IMR-90 (cell line): ENCODE results near the gene ZNF280A. TPM values are rescaled to one million over a fixed set of nuclear protein-coding genes. Genes with fewer than 3 reads are reported as not detected.
"Not testable (repeated sequence)": the region's sequence is repeated elsewhere in the genome, so short reads cannot be mapped to it uniquely, and the experiment has no call there.

Experiments used
- ATAC-seq: fragments of 200-7000 bp; cut with Tn5 transposase; 2 replicates; pipeline ENCODE4 v1.9.1; 2020; ENCODE audit warnings: low read depth, mild to moderate bottlenecking, moderate library complexity
- BruUV-seq: library from RNA; stranded (reverse); fragments of 400-500 nt; replicated peaks from 2 replicates; lab custom pipeline; 2021; lab: Mats Ljungman, UMichigan
- CTCF ChIA-PET: fragments of 300-600 bp; formaldehyde crosslinking; extraction: SDS; loops from one replicate; lab custom pipeline; 2021; ENCODE audit warnings: antibody characterized with exemption; lab: Yijun Ruan, JAX
- POLR2A ChIA-PET: fragments of 300-600 bp; sonication (Branson Sonifier 250); formaldehyde crosslinking; loops from one replicate; lab custom pipeline; 2022; ENCODE audit warnings: antibody characterized with exemption; ENCODE audit not compliant: unreplicated experiment; lab: Charles Lee
- DNase-seq: peaks from one replicate; pipeline ENCODE4 v3.0.0; 2013
- H2AFZ ChIP-seq: replicated peaks from 2 replicates; pipeline ENCODE3; 2013; ENCODE audit warnings: low read length, mild to moderate bottlenecking; ENCODE audit not compliant: poor library complexity
- H2AK5ac ChIP-seq: 2 replicates; pipeline ENCODE4 v1.6.1; 2013; ENCODE audit warnings: low read depth, low read length, inconsistent platforms
- H2AK9ac ChIP-seq: replicated peaks from 2 replicates; pipeline ENCODE3; 2013; ENCODE audit warnings: mild to moderate bottlenecking, low read depth, low read length, moderate library complexity; ENCODE audit not compliant: poor library complexity
- H2BK120ac ChIP-seq: 2 replicates; pipeline ENCODE4 v1.6.1; 2013; ENCODE audit warnings: low read depth, low read length, inconsistent platforms
- H2BK15ac ChIP-seq: 3 replicates; pipeline ENCODE4 v1.6.1; 2013; ENCODE audit warnings: low read depth, low read length, inconsistent platforms
- H2BK20ac ChIP-seq: 2 replicates; pipeline ENCODE4 v1.6.1; 2013; ENCODE audit warnings: low read depth, mild to moderate bottlenecking, inconsistent platforms, low read length, moderate library complexity
- H2BK5ac ChIP-seq: 2 replicates; pipeline ENCODE4 v1.6.1; 2013; ENCODE audit warnings: mild to moderate bottlenecking, low read depth, low read length, inconsistent platforms; ENCODE audit not compliant: poor library complexity, severe bottlenecking
- H3K14ac ChIP-seq: replicated peaks from 2 replicates; pipeline ENCODE4 v1.6.1; 2013; ENCODE audit warnings: low read depth, low read length, inconsistent platforms
- H3K18ac ChIP-seq: 2 replicates; pipeline ENCODE4 v1.6.1; 2013; ENCODE audit warnings: low read depth, low read length, control low read depth
- H3K23ac ChIP-seq: 2 replicates; pipeline ENCODE4 v1.6.1; 2013; ENCODE audit warnings: low read depth, low read length, inconsistent platforms
- H3K27ac ChIP-seq: 2 replicates; pipeline ENCODE4 v1.5.1; 2013; ENCODE audit warnings: mild to moderate bottlenecking, control low read depth, low read length; ENCODE audit not compliant: insufficient read depth
- H3K27me3 ChIP-seq: 2 replicates; pipeline ENCODE4 v1.6.1; 2013; ENCODE audit warnings: low read length; ENCODE audit not compliant: control insufficient read depth, insufficient read depth
- H3K36me3 ChIP-seq: 2 replicates; pipeline ENCODE4 v1.6.1; 2013; ENCODE audit warnings: low read length, mixed read lengths; ENCODE audit not compliant: control insufficient read depth, insufficient read depth
- H3K4ac ChIP-seq: 2 replicates; pipeline ENCODE4 v1.6.1; 2013; ENCODE audit warnings: low read depth, low read length, inconsistent platforms
- H3K4me1 ChIP-seq: 2 replicates; pipeline ENCODE4 v1.6.1; 2013; ENCODE audit warnings: low read length, mixed read lengths; ENCODE audit not compliant: control insufficient read depth, insufficient read depth
- H3K4me2 ChIP-seq: 2 replicates; pipeline ENCODE4 v1.6.1; 2013; ENCODE audit warnings: low read depth, mild to moderate bottlenecking, control low read depth, low read length, moderate library complexity
- H3K4me3 ChIP-seq: 2 replicates; pipeline ENCODE4 v1.5.1; 2013; ENCODE audit warnings: low read depth, mild to moderate bottlenecking, control low read depth, low read length, moderate library complexity; ENCODE audit not compliant: insufficient read depth
- H3K56ac ChIP-seq: 2 replicates; pipeline ENCODE4 v1.6.1; 2013; ENCODE audit warnings: low read length, inconsistent platforms; ENCODE audit not compliant: insufficient read depth; ENCODE audit errors: extremely low read depth
- H3K79me1 ChIP-seq, 2 experiments: 2 replicates each; pipeline ENCODE4 v1.6.1; 2013; ENCODE audit warnings: low read length in 2 of 2, inconsistent platforms in 1 of 2, low read depth in 1 of 2
- H3K9ac ChIP-seq: 2 replicates; pipeline ENCODE4 v1.6.1; 2013; ENCODE audit warnings: low read depth, low read length, control low read depth
- H3K9me1 ChIP-seq: 2 replicates; pipeline ENCODE4 v1.6.1; 2013; ENCODE audit warnings: low read length, inconsistent platforms; ENCODE audit not compliant: insufficient read depth
- H3K9me3 ChIP-seq: 2 replicates; pipeline ENCODE4 v1.6.1; 2013; ENCODE audit warnings: low read length; ENCODE audit not compliant: control insufficient read depth, insufficient read depth
- H4K20me1 ChIP-seq: 2 replicates; pipeline ENCODE4 v1.6.1; 2013; ENCODE audit warnings: low read length, inconsistent platforms; ENCODE audit not compliant: insufficient read depth
- H4K5ac ChIP-seq: 2 replicates; pipeline ENCODE4 v1.6.1; 2013; ENCODE audit warnings: mild to moderate bottlenecking, low read depth, low read length, control low read depth
- H4K8ac ChIP-seq, 2 experiments: 2 replicates each; pipeline ENCODE4 v1.6.1; 2013; ENCODE audit warnings: low read depth in 2 of 2, low read length in 2 of 2, control low read depth in 1 of 2, inconsistent platforms in 1 of 2
- H4K91ac ChIP-seq: 2 replicates; pipeline ENCODE4 v1.6.1; 2013; ENCODE audit warnings: low read depth, low read length, inconsistent platforms; ENCODE audit not compliant: insufficient read depth
- WGBS, 2 experiments: methylation state at CpG; one replicate each; pipeline versions ENCODE4 v1.1.5 to v1.1.7; 2013; ENCODE audit warnings: missing lambda C conversion rate in 2 of 2; ENCODE audit not compliant: insufficient read length in 1 of 2; ENCODE audit errors: extremely low coverage in 2 of 2; 5-methylcytosine and 5-hydroxymethylcytosine counted together
- dilution Hi-C: fragments of 300-500 bp; cut with HindIII; formaldehyde crosslinking; loops from one replicate; pipeline ENCODE4 v1.14.3; 2018; ENCODE audit warnings: low sequenced_read_pairs; ENCODE audit not compliant: unreplicated experiment
- in situ Hi-C: fragments of 300-500 bp; cut with MboI; formaldehyde crosslinking; loops from 3 replicates; pipeline ENCODE4 v1.14.3; 2019; ENCODE audit warnings: low sequenced_read_pairs, inconsistent platforms, mixed read lengths
- intact Hi-C: fragments of 100-400 bp; cut with micrococcal nuclease; formaldehyde crosslinking; loops from 2 replicates; pipeline ENCODE4 v1.10.0; 2022
- polyA plus RNA-seq, 3 experiments: library from polyadenylated mRNA; depleted of rRNA; stranded (reverse); fragments of >200 nt; gene quantifications; 2 replicates each; pipeline ENCODE4 v1.2.3, GENCODE V29; 2012; ENCODE audit warnings: low replicate concordance in 1 of 3
- total RNA-seq: library from RNA; depleted of rRNA; stranded (reverse); fragments of >200 nt; gene quantifications from 2 replicates; pipeline ENCODE4 v1.2.3, GENCODE V29; 2012

The ZNF280A gene
- total and polyA plus RNA-seq, 2 of the 4 experiments (the other 2 are of a cell fraction): not detected

DNA sequence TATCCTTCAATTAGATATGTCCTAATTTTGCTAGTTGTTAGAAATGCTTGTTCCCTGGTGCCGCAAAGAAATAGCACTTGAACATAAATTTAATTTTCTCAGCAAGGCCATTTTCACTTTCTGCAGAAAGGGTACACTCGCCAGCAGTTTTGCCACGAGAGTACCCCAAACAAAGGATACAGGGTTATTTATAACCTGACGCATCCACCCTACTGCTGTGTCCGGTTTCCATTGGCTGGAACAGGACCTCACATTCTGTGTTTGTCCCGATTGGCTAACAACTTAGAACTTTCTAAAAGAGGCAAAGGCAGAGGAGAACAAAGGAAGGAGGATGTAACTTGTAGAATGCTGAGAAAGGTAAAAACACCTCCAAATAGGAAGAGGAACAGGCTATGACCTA is 10.2 kb downstream of the ZNF280A start:
- dilution Hi-C loops: not testable (repeated sequence)

More for the DNA sequence above, 10.2 kb downstream of the ZNF280A start:
- ATAC-seq, H4K91ac ChIP-seq, H4K8ac ChIP-seq, H3K9me1 ChIP-seq, H2BK20ac ChIP-seq, CTCF ChIA-PET, H3K14ac ChIP-seq, H3K4ac ChIP-seq, H2AK5ac ChIP-seq, H4K5ac ChIP-seq, H3K27me3 ChIP-seq, H4K20me1 ChIP-seq, H3K56ac ChIP-seq, in situ Hi-C loops, H3K4me3 ChIP-seq, BruUV-seq, H3K23ac ChIP-seq, H2BK15ac ChIP-seq, H2BK120ac ChIP-seq, H2AFZ ChIP-seq, H3K27ac ChIP-seq, H3K79me1 ChIP-seq, DNase-seq, H3K9me3 ChIP-seq, H3K9ac ChIP-seq, H3K36me3 ChIP-seq, H2BK5ac ChIP-seq, H2AK9ac ChIP-seq, H3K4me1 ChIP-seq, H3K4me2 ChIP-seq, H3K18ac ChIP-seq, POLR2A ChIA-PET: not testable (repeated sequence)
- WGBS, 2 experiments: no CpG with 5 or more reads among the region's 6 CpGs
- intact Hi-C loops: loop anchor here (5.0 kb wide), 1 partner anchor 57 kb away; no protein-coding TSS in a partner anchor
